GM12892 (cell line): ENCODE results near the gene CEP164.
"Not testable (repeated sequence)": the region's sequence is repeated elsewhere in the genome, so short reads cannot be mapped to it uniquely, and the experiment has no call there.

Source experiments
- POLR2A ChIP-seq: IDR thresholded peaks from 2 replicates; pipeline ENCODE4 v1.6.1; 2011; ENCODE audit warnings: low read depth, low read length, control low read depth
- POLR2AphosphoS5 ChIP-seq: IDR thresholded peaks from 2 replicates; pipeline ENCODE4 v1.6.1; 2011; ENCODE audit warnings: low read depth, low read length, control low read depth

GRCh38 chr11:117327255-117327566 lies 443 bp upstream of the CEP164 start:
- TF ChIP-seq POLR2A, POLR2AphosphoS5: not testable (repeated sequence)
